NOMO-1 treated with DMSO at 0.1 percent for 48 hours (cell line): ENCODE measurements around the gene SPTLC2.

Experiments
- DNase-seq: peaks from one replicate; lab custom pipeline; 2025; ENCODE audit not compliant: unreplicated experiment; lab: John Stamatoyannopoulos, UW

Gene SPTLC2

DNA sequence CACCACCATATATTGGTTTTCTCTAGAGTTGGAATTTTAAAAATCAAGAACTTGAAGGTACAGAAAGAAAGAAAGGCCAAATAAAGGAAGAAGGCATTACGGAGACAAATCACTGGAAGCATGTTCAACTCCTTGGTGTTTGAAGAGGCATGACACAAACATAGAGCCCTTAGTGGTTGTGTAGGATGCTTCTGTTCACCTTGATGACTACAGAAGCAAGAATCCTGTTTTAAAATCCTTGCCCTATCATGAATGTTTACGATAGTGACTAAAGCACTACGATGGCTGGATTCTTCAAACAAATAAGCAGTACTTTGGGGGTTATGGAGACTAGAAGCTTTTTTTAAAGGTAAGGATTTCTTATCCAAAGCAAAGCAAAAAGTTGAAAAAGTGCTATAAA is 107.6 kb downstream of the SPTLC2 start:
- no peak for DNase-seq

DNA sequence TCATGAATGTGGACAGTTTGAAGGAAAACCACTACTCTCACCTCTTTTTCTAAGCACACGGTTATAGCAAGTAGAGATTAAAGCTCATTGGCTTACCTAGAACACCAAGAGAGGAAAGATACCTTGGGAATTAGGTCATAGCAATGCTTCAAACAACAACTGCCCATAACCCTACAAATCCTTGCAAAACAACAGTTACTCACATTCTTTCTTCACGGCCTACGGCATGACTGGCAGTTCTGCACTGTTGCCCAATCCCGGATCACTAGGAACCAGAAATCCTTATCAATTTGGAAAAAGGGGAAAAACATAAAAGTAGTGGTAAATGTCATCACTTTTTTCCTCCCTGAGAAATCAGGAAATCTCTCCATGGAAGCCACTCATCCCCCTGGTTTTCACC is 108.2 kb downstream of the SPTLC2 start:
- DNase-seq: no peak

DNA sequence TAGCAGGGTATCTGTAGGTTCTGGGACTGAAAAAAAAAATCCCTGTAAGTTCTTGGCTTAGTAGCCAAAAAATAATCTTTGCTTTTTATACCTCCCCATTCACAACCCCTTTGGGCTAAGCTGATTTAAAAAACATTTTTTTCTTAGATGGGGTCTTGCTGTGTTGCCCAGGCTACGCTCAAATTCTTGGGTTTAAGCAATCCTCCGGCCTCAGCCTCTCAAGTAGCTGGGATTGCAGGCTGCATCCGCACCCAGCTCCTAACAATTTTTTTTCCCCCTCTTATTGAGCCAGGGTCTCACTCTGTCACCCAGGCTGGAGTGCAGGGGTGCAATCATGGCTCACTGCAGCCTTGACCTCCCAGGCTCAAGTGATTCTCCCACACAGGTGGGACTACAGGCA is 108.7 kb downstream of the SPTLC2 start:
- DNase-seq: no peak

DNA sequence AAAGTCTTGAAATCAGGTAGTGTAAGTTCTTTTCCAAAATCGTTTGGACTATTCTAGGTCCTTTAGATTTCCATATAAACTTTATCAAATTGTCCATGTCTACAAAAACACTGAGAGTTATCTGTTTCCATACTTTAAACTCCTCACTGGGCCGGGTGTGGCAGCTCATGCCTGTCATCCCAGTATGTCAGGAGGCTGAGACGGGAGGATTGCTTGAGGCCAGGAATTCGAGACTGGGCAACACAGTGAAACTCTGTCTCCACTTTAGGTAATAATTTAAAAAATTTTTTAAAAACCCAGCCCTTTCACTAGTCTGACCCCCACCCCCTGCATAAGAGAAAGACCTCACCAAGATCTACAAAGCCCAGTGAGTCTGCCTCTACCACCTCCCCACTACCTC is 111.4 kb downstream of the SPTLC2 start:
- no peak for DNase-seq

DNA sequence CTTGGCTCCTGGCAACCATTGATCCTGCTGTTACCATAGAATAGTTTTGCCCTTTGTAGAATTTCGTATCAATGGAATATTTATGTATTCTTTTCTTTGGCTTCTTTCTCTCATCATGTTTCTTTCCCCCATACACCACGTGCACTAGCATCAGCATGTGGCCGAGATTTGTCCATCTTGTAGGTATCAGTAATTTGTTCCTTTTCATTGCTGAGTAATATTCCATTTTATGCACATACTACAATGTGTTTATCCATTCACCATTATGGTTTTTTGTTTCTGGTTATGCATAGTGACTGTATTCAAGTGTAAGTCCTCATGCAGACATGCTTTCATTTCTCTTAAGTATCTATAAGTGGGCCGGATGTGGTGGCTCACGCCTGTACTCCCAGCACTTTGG is 113.3 kb downstream of the SPTLC2 start:
- no peak for DNase-seq

DNA sequence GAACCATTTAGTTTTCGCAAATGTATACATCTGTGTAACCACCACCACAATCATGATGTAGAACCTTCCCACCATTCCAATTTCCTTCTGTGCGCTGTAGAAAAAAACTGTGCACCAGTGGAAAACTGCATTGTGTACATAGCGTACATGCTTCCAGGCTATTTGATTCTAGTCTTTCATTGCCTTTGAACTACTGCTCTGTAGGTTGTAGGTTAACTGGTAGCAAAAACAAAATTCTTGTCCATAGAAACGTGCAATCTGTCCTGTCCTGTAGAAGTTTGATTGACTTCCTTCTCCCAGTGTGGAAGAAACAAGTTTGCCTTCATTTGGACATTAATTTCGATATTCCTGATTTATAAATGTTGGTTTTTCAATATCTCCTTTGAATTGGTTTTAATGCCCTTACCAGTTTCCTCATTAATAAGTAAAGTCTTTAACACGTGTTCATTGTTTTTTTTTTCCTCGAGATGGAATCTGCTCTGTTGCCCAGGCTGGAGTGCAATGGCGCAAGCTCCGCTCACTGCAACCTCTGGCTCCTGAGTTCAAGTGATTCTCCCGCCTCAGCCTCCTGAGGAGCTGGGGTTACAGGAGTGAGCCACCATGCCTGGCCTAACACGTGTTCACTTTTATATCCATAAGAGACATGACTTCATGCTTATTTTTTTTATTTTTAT is 114.2 kb downstream of the SPTLC2 start:
- DNase-seq: no peak

DNA sequence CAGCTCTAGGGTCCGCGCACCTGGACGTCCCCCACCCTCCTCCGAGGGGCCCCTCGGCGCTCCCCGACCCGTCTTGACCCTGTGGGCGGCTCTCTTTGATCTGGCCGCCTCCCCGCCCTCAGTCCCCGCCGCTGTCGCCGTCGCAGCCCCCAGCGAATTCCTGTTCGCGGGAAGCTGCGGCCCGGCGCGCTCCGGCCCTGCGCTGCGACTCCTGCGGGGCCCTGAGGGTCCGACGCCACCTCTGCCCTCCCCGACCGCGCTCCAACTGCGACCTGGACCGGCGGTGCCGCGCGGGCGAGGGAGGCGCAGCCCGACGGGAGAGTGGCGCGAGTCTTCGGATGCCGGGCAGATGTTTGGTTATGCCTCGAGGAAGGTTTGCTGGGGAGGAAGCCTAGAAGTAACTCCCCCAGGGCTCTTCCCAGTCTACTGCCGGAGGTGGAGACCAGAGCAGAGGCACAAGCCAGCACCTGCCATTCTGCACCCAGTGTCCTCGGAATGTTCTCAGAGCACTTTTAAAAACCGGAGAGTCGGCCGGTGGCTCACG is 117.4 kb downstream of the SPTLC2 start:
- DNase-seq: no peak

DNA sequence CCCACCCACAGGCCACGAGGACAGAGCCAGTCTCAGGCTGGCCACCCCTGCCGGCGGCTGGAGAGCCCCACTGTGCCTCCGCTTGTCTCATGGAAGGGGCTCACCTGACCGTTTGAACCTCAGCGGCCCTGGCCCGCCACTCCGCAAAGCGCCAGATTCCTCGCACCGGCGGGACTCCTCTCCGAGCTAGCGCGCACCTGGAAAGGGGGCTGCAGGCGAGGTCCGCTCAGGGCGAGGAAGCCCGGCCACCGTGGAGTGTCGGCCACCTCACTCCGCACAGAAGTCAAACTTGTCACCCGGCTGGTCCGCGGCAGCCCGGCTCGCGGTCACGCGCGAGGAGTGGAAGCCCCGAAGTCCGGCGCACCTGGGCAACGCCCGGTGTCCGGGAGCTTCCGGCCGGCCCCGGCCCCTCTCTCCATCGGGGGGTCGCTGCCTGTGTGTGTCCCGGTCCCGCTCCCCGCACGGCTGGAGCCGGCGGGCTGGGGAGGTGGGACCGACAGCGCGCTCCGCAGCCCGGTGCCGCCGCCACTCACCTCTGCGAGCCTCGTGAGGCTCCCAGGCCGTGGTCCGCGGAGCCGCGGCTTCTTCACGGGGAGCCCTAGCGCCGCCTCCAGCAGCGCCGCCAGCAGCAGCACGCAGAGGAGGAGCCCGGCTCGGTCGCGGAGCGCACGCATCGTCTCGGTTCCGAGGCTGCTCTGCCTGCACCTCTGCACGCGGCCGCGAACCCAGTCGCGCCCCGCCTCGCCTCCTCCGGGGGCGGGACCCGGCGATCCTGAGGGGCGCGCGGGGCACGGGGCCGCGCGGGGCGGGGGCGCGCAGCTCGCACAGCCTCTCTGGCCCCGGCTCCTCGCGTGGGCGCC is 118.1 kb downstream of the SPTLC2 start, which contains the start of gene ISM2:
TSS of gene ISM2 (minus strand) at position 697 of the 860 bp plus-strand sequence. CDS start at position 674, 23 bp downstream.
- DNase-seq: peak; percentile 9

DNA sequence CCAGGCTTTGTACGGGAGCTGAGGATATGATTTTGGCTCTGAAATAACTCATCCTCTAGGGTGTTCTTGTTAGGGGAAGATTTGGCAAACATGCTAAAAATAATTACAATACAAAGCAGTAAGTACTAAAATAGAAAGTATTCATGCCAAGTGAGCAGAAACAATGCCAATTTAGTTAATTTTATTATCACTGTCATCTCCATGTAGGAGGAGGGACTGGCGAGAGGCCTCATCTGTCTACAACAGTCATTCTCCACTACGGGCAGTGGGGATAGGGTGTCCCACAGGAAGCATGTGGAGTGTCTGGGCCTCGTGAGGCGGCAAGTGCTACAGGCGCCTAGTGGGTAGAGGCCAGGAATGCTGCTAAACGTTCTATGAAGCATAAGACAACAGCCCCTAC is 121.1 kb downstream of the SPTLC2 start:
- no peak for DNase-seq

DNA sequence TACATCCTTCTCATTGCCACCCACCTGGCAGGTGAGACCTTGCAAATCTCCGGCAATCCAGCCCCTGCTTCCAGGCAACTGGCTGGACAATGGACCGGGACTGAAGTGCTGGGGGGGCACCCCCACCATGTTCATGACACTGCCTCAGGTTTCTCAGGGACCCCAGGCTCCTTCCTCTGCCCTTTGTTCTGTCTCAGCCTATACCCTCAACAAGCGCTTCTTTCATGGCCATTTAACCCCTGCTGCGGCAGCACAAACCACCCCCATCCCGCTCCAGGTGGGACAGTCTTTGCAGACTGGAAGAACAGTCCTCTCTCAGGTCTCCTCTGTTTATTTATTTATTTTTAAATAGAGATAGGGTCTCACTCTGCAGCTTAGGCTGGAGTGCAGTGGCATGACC is 125.4 kb downstream of the SPTLC2 start:
- no peak for DNase-seq

DNA sequence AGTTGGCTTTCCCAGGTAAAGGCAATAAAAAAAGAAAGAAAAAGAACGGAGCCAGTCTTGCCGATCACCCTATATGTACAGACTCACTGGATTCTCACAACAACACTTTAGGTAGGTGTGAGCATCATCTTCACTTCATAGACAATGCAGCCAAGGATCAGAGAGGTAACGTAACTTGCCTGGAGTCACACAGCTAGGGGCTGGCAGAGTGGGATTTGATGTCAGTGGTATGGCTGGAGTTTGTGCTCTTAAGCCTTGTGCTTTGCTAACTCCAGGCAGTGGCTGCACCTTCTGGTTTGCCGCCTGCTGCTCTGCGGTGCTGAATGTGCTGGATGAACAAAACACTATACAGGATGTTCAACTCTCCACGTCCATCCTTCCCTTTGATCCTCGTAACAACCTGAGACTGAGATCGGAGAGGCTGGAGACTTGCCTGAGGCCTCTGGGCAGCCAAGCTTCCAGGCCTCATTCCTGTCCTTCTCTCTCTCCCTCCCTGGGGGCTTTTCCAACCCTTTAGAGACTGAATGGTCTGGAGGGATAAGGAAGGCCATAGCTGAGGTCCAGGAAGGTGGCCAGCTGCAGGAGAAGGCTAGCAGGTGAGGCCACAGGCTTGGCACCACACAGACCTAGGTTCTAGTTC is 126.0 kb downstream of the SPTLC2 start:
- DNase-seq: no peak

DNA sequence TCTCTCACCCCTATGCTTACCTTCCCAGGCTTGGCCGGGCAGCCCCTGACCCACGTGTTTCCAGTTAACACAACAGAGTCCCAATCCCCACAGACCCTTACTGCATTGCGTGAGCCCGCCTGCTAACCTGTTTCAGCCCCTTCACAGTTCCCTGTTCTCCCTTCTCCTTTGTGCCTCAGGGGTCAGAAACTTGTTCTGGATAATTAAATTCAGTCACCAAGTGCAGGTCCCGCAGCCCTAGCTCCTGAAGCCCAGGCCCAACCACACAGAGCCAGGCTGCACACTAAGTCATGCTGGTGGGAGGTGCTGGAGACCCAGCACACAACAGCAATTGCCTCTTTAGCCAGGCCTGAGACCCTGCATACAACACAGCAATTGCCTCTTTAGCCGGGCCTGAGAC is 127.4 kb downstream of the SPTLC2 start:
- DNase-seq: no peak

DNA sequence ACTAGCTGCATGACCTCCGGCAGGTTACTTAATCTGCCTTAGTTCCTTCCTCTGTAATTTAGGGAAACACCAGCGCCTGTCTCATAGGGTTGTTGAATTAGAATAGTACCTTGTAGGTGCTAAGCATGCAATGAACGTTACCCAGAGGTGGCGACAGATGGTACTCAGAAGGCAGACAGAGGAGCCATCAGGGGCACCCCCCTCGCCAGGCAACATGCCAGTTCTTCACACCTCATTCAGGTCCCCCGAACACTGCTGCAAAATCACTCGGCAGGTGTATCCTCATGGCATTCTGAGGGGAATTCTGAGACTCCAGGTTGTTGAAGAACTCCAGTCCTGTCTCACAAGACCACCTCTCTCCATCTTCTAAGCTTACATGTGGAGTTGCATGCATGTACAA is 127.9 kb downstream of the SPTLC2 start:
- DNase-seq: no peak

DNA sequence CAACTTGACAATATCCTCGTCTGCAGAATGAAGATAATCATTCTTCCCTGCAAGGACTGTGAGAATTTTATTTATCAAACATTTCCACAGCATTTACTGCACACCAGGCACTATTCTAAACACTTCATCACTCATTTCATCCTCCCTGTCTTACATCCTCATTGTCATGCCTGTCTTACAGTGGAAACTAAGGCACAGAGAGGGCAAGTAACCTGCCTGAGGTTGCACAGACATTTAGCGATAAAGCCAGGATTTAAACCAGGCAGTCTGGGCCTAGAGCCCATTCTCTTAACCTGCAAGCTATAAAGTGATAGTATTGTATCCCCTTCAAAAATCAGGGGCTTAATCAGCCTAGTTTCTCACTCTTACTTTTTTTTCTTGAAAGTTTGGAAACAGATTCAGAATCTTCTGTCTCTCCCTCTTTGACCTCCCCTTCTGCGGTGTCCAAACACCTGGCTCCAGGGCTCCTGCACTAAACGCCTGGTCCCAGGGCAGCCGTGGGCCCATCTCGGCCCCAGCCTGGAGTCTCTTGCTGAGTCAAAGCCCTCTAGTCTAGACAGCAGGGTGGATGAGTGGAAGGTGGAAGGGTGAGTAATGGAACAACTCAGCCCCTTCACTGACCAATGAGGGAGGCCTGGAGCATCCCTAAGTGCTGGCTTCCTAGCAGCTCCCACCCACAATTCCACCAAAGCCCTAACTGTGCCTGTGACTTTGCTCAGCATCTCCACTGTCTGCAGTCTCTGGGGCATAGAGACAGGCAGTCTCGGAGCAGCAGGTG is 130.3 kb downstream of the SPTLC2 start:
- no peak for DNase-seq

DNA sequence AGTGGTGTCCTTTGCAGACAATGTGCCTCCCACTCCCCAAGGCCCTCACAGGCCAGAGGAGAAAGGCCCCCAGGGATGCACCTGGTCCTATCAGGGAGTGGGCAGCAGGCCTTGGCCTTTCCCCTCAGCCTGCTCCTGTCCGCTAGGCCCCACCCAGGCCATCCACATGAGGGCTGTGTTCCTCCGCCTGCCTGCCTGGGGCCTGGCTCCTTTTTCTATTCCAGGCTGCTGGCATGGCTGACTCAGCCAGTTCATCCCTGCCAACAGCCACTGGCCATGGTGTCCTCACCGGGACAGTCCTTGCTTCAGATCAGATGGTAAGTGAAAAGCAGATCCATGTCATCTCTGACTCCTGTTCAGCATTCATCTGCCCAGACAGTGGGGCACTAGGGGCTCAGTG is 131.2 kb downstream of the SPTLC2 start:
- DNase-seq: no peak

DNA sequence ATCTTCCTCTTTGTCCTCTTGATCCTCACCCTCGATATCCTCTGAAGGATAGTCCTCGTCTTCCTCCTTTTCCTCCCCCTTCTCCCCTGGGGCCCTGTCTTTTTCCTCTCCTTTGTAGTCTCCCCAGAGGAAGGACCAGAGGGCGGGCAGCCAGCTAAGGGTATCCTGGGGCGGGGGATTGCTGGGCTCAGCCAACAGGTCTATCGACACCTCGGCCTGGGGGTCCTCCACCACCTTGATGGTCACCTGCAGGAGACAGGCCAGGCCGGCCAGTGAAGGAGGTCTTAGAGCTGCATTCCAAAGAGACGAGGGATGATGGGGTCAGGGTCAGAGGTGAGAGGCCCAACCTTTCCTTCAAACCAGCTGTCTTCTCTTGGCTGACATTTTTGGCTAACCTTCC is 134.0 kb downstream of the SPTLC2 start:
- no peak for DNase-seq

DNA sequence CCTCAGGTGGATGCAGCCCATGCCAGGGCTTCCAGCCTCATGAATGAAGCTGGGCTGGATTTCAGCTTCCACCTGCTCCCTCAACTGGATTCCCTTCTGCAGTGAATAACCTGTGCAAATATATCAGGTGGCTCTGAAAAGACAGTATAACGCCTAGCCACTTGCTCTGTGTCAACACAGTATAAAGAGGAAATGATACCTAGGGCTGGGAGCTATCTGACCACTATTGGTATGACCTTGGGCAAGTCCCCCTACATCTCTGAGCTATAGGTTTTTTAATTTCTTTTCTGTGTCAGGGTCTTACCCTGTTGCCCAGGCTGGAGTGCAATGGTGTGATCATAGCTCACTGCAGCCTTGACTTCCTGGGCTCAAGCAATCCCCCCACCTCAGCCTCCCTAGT is 137.6 kb downstream of the SPTLC2 start:
- peak; percentile 32 for DNase-seq

DNA sequence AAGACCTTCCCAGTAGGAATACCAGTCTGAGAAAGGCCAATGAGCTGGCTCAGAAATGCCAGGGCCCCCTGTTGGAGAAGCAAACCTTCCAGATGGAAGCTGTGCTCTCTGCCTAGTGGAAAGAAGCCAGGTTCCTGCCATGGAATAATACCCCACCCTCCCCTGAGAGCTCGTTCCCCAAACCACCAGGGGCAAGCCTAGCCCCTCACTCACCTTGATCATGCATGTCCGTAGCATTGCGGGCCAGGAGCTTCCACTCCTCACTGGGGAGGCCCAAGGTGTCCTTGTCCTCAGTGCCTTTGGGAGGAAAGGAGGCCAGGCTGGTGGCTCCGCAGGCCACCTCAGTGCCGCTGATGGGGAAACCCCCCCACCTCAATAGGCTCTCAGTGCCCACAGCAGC is 138.4 kb downstream of the SPTLC2 start:
- no peak for DNase-seq

DNA sequence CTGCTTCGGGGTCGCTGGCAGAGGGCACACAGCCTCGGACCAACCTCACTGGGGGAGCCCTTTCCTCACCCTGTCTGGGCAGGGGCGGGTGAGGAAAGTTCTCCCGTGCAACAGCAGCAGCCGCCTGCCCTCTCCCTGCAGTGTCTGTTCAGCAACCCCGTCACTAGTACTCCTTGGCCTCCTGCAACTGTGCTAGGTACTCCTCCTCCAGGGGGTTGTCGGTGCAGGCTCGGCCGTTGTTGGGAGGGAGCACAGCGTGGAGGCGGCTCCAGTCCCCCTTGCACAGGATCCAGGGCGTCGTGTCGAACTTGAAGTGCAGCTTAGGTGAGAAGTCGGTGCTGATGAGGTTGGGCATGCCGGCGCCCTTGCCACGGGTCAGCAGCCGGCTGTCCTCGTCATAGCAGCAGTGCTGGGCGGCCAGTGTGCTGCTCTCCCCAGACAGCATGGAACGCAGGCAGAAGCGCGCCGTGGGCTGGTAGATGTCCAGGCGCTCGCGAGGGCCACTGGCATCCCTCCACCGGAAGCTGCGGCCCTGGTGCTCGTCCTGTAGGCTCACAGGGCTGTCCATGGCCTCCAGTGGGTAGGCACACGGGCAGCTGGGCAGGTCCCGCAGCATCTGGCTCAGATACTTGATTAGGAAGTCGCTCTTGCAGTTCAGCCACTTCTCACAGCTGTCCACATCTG is 140.9 kb downstream of the SPTLC2 start:
- no peak for DNase-seq

DNA sequence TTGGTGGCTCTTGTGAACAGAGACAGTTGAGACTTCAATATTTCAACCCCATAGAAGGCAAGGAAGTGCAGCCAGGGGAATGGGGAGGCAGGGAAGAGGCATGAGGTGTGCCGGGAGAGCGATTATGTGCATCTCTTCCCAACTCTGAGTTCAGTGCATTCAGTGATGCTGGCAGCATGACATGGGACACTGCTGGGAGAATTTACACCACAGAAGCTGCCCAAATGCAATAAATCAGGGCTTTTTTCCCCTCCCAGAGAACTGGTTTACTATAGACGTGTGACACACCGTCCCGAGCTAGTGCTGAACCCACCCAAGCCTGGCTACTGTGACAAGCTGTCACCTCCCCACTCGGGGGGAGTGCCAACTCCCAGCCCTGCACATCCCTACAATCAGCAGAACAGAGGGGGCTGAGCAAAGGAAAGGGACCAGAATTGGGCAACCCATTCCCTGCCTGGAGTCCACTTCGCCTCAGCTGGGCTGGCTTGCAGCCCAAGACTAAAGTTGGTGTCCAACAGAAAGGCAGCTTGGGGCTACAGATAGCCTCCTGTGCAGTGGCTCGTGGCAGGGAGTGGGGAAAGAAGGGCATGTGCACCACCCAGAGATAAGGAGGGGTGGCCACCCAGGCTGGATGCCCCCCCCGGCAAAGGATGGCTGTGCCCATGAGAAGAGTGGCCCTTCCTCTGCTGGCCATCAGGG is 141.8 kb downstream of the SPTLC2 start:
- DNase-seq: no peak
